Tongue (tissue), 2 donors: ENCODE data around the gene MXD4. TPM values are rescaled to one million over a fixed set of nuclear protein-coding genes. Genes with fewer than 3 reads are reported as not detected.

Experiments
- DNase-seq: peaks from one replicate; pipeline ENCODE4 v3.0.0-alpha.2; 2015
- total RNA-seq: library from RNA; depleted of rRNA; stranded (reverse); fragments of >200 nt; gene quantifications from one replicate; pipeline ENCODE4 v1.2.3, GENCODE V29; 2014

MXD4 gene
- total RNA-seq, 1 donor from 2014 or later = 34.0 TPM

- peak; percentile 100 for DNase-seq
These were observed 435 bp upstream of the MXD4 start for GRCh38 chr4:2262145-2262943.

- peak; percentile 66 for DNase-seq
These were observed 628 bp downstream of the MXD4 start for GRCh38 chr4:2261110-2261852.

- DNase-seq = no peak
These were observed 1.4 kb downstream of the MXD4 start for GRCh38 chr4:2260344-2261109.

- DNase-seq = no peak
These were observed 2.2 kb downstream of the MXD4 start for GRCh38 chr4:2259541-2260343.

- no peak for DNase-seq
These were observed 2.8 kb downstream of the MXD4 start for GRCh38 chr4:2259036-2259540.

GRCh38 chr4:2258091-2259035, 3.5 kb downstream of the MXD4 start:
- DNase-seq = no peak

GRCh38 chr4:2257361-2258081, 4.4 kb downstream of the MXD4 start:
- no peak for DNase-seq

GRCh38 chr4:2256781-2257191, 5.1 kb downstream of the MXD4 start:
- no peak for DNase-seq

- peak; percentile 31 for DNase-seq
These were observed 5.7 kb downstream of the MXD4 start for GRCh38 chr4:2256156-2256731.

GRCh38 chr4:2255501-2256155, 6.3 kb downstream of the MXD4 start:
- peak; percentile 54 for DNase-seq

GRCh38 chr4:2254665-2255500, 7.0 kb downstream of the MXD4 start:
- DNase-seq = no peak

GRCh38 chr4:2253160-2254084, 8.5 kb downstream of the MXD4 start:
- DNase-seq = no peak

- DNase-seq = no peak
These were observed 9.3 kb downstream of the MXD4 start for GRCh38 chr4:2252530-2253091.

- no peak for DNase-seq
These were observed 9.9 kb downstream of the MXD4 start for GRCh38 chr4:2251795-2252529.

- no peak for DNase-seq
These were observed 10.7 kb downstream of the MXD4 start for GRCh38 chr4:2251073-2251794.
